ENCODE results near the gene RGPD5. TPM values are rescaled to one million over a fixed set of nuclear protein-coding genes. Genes with fewer than 3 reads are reported as not detected.
"Not testable (repeated sequence)": the region's sequence is repeated elsewhere in the genome, so short reads cannot be mapped to it uniquely, and the experiment has no call there.

Gene RGPD5
- total RNA-seq, 1 experiment from 2014 or later, result 48.3 TPM

DNA sequence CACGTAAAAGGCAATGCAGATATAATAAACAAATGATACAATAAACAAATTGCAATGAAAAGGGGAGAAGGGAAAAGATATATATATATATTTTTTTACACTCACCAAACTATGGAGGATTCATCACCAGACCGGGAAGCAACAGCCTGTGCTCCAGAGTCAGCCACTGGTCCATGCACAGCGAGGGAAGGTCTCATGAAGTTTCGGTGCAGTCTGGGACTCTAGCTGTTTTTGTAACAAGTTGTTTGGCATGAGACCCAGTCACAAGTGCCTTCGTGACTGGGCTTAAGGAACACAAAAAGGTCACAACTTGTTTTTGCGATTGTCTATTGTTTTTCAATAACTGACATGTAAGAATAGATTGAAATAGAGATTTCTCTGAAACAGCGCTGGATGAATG is 99.6 kb downstream of the RGPD5 start:
- H3T11ph ChIP-seq (ENCODE audit: low read length); H3K9me3 Mint-ChIP-seq; DNase-seq; H3K4me2 ChIP-seq (ENCODE audit: insufficient read depth, insufficient read length, low read length); H2AFZ ChIP-seq (ENCODE audit: low read length); H3K4ac ChIP-seq (ENCODE audit: low read depth, low read length); H2BK15ac ChIP-seq (ENCODE audit: low read depth, low read length); H3K18ac ChIP-seq (ENCODE audit: insufficient read length, low read depth, low read length); H3K9me3 ChIP-seq (ENCODE audit: control insufficient read depth, low read depth, low read length); H4K8ac ChIP-seq (replicated peaks; ENCODE audit: insufficient read length, low read depth, low read length); H2BK120ac ChIP-seq (ENCODE audit: low read depth, low read length, poor library complexity, severe bottlenecking); H3K23me2 ChIP-seq (ENCODE audit: insufficient read length, low read depth, low read length, poor library complexity, severe bottlenecking); H2BK12ac ChIP-seq (ENCODE audit: insufficient read length, low read depth, low read length); H3K79me2 ChIP-seq (ENCODE audit: insufficient read depth, low read length); H3K79me1 ChIP-seq (ENCODE audit: insufficient read depth, low read depth, low read length, poor library complexity, severe bottlenecking); H3K27ac ChIP-seq (ENCODE audit: insufficient read length, low read depth, low read length); H2AK5ac ChIP-seq (ENCODE audit: insufficient read length, low read length); H3K27me3 Mint-ChIP-seq (ENCODE audit: low read depth); H3K4me1 Mint-ChIP-seq; H3K56ac ChIP-seq (ENCODE audit: insufficient read length, low read depth, low read length); H3K9ac ChIP-seq (ENCODE audit: extremely low read depth, insufficient read length, low read length); H3K4me1 ChIP-seq (ENCODE audit: insufficient read depth, low read length); H3K23ac ChIP-seq (ENCODE audit: insufficient read length, low read depth, low read length); H3K14ac ChIP-seq (ENCODE audit: insufficient read depth, low read length); H4K20me1 ChIP-seq (ENCODE audit: control insufficient read depth, insufficient read depth, insufficient read length); H3K27ac Mint-ChIP-seq; H4K5ac ChIP-seq (ENCODE audit: insufficient read length, low read depth, low read length); H4K91ac ChIP-seq (ENCODE audit: insufficient read length, low read depth, low read length); H3K4me3 Mint-ChIP-seq; H2BK20ac ChIP-seq (ENCODE audit: low read depth, low read length, poor library complexity, severe bottlenecking); H3K27me3 ChIP-seq (ENCODE audit: insufficient read depth, low read length); H3K36me3 Mint-ChIP-seq (ENCODE audit: insufficient read depth in 1 of 3, low read depth in 3 of 3); H2BK5ac ChIP-seq (ENCODE audit: insufficient read length, low read length): not testable (repeated sequence)
- WGBS (ENCODE audit: extremely low coverage, insufficient read length, low lambda C conversion rate), result no CpG with 5 or more reads among the region's 7 CpGs

DNA sequence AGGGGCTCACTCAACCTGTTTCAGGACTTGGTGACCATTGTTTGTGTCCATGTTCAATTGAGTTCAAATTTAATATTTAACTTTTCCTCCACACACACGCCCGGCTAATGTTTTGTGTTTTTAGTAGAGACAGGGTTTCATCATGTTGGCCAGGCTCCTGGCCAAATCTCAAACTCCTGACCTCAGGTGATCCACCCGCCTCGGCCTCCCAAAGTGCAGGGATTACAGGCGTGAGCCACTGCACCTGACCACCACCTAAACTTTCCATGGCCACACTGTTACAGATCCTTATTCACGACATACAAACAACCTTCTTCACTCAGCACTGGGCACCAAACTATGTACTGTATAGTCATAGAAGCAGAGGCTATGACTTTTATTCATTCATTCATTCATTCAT is 100.0 kb downstream of the RGPD5 start:
- not testable (repeated sequence) for H3K4me1 Mint-ChIP-seq; H3K4ac ChIP-seq (ENCODE audit: low read depth, low read length); H3K4me3 Mint-ChIP-seq; H4K91ac ChIP-seq (ENCODE audit: insufficient read length, low read depth, low read length); H2BK120ac ChIP-seq (ENCODE audit: low read depth, low read length, poor library complexity, severe bottlenecking); H3K9me3 Mint-ChIP-seq; H3K9me3 ChIP-seq (ENCODE audit: control insufficient read depth, low read depth, low read length); H3K56ac ChIP-seq (ENCODE audit: insufficient read length, low read depth, low read length); H2BK15ac ChIP-seq (ENCODE audit: low read depth, low read length); H4K20me1 ChIP-seq (ENCODE audit: control insufficient read depth, insufficient read depth, insufficient read length); H3K14ac ChIP-seq (ENCODE audit: insufficient read depth, low read length); H3K36me3 Mint-ChIP-seq (ENCODE audit: insufficient read depth in 1 of 3, low read depth in 3 of 3); H3K23ac ChIP-seq (ENCODE audit: insufficient read length, low read depth, low read length); H3K27ac ChIP-seq (ENCODE audit: insufficient read length, low read depth, low read length); H3K79me1 ChIP-seq (ENCODE audit: insufficient read depth, low read depth, low read length, poor library complexity, severe bottlenecking); H3K79me2 ChIP-seq (ENCODE audit: insufficient read depth, low read length); DNase-seq; H2BK12ac ChIP-seq (ENCODE audit: insufficient read length, low read depth, low read length); H4K8ac ChIP-seq (replicated peaks; ENCODE audit: insufficient read length, low read depth, low read length); H3K4me1 ChIP-seq (ENCODE audit: insufficient read depth, low read length); H3K27ac Mint-ChIP-seq; H2AK5ac ChIP-seq (ENCODE audit: insufficient read length, low read length); H3K27me3 ChIP-seq (ENCODE audit: insufficient read depth, low read length); H3K23me2 ChIP-seq (ENCODE audit: insufficient read length, low read depth, low read length, poor library complexity, severe bottlenecking); H2BK5ac ChIP-seq (ENCODE audit: insufficient read length, low read length); H3K9ac ChIP-seq (ENCODE audit: extremely low read depth, insufficient read length, low read length); H3K18ac ChIP-seq (ENCODE audit: insufficient read length, low read depth, low read length); H3K4me2 ChIP-seq (ENCODE audit: insufficient read depth, insufficient read length, low read length); H2AFZ ChIP-seq (ENCODE audit: low read length); H3K27me3 Mint-ChIP-seq (ENCODE audit: low read depth); H3T11ph ChIP-seq (ENCODE audit: low read length); H2BK20ac ChIP-seq (ENCODE audit: low read depth, low read length, poor library complexity, severe bottlenecking); H4K5ac ChIP-seq (ENCODE audit: insufficient read length, low read depth, low read length)
- no CpG with 5 or more reads among the region's 6 CpGs for WGBS (ENCODE audit: extremely low coverage, insufficient read length, low lambda C conversion rate)
